ENCODE measurements around the gene KLK2. TPM values are rescaled to one million over a fixed set of nuclear protein-coding genes. Genes with fewer than 3 reads are reported as not detected.

Gene KLK2
- total and polyA plus RNA-seq, 2 of the 13 experiments (the other 11 are each of a cell fraction or from before 2014, with no cell fraction given) = 0.11 TPM; not detected in 1

GRCh38 chr19:50898018-50898417 lies 24.8 kb downstream of the KLK2 start (continued):
- no peak for TF ChIP-seq CEBPZ (IDR thresholded peaks at IDR 0.05; ENCODE audit: low read length)

GRCh38 chr19:50899569-50899968 lies 26.3 kb downstream of the KLK2 start:
- ATAC-seq (no peak), FAIRE-seq (no peak), DNase-seq (ENCODE audit: low spot score) (no peak)
- H3K4me1 ChIP-seq (ENCODE audit: insufficient read depth, low read length) = no peaks in the 10 kb centered on the region
- no peaks in the 10 kb centered on the region; a peak in 1 of 5 replicates for H3K27me3 ChIP-seq (ENCODE audit: control insufficient read depth in 1 of 2, insufficient read depth in 2 of 2, low read length in 2 of 2)
- BruUV-seq (replicated peaks) = no TSS peak
- no peaks in the 10 kb centered on the region for H3K9me3 ChIP-seq (ENCODE audit: low read length)
- no peak overlapping the region for H3K4me2 ChIP-seq (ENCODE audit: low read depth, low read length)
- no peak overlapping the region for H3K4me3 ChIP-seq (replicated peaks in 1 of 3; ENCODE audit: insufficient read depth in 1 of 3, low read depth in 2 of 3, low read length in 3 of 3)
- intact Hi-C loops (cut with micrococcal nuclease; ENCODE audit: unreplicated experiment) (no loop called here), in situ Hi-C loops (cut with HindIII; ENCODE audit: extremely low pct_ligation_motif_present, low pct_unique_long_range_greater_than_20kb) (no loop called here)
- H3K27ac ChIP-seq (ENCODE audit: extremely low read length, insufficient read depth, low read length) = no peak overlapping the region
- no peak overlapping the region for H2AFZ ChIP-seq (ENCODE audit: low read length)
- 10% methylated on average over 3 of the region's 3 CpGs for WGBS (ENCODE audit: low lambda C conversion rate)
- H4K20me1 ChIP-seq (ENCODE audit: insufficient read depth, low read length) = no peaks in the 10 kb centered on the region
- CTCF ChIA-PET (ENCODE audit: low intra/inter-chr PET ratio, low total read pairs) = no interaction called here
- H3K36me3 ChIP-seq (replicated peaks in 1 of 2; ENCODE audit: control insufficient read depth in 1 of 2, insufficient read depth in 2 of 2, low read length in 2 of 2) = no peaks in the 10 kb centered on the region
- POLR2A ChIA-PET = no interaction called here
- H3K79me2 ChIP-seq (ENCODE audit: insufficient read depth, low read length) = no peaks in the 10 kb centered on the region
- H3K9ac ChIP-seq (ENCODE audit: insufficient read depth, low read depth, low read length) = no peak overlapping the region
- TF ChIP-seq SPEN (CRISPR knock-in tag; IDR thresholded peaks at IDR 0.05; ENCODE audit: low read depth) (no peak), NR2C2 (CRISPR knock-in tag; IDR thresholded peaks at IDR 0.05; ENCODE audit: borderline replicate concordance) (peak; percentile 76), GABPB1 (CRISPR knock-in tag; IDR thresholded peaks at IDR 0.05) (peak; percentile 18; the same call in 1 of the 2 replicates), GABPA (IDR thresholded peaks at IDR 0.05; ENCODE audit: low read depth, low read length) (0 out of 2 replicates have a peak, but pooled peaks have one; percentile 14), GABPA (CRISPR knock-in tag; IDR thresholded peaks at IDR 0.05; ENCODE audit: low read depth) (peak; percentile 58), ZNF546 (CRISPR knock-in tag; conservative IDR thresholded peaks at IDR 0.05) (no peak), NFIB (CRISPR knock-in tag; IDR thresholded peaks at IDR 0.05; ENCODE audit: borderline replicate concordance) (no peak), ZSCAN5A (CRISPR knock-in tag; IDR thresholded peaks at IDR 0.05; ENCODE audit: borderline replicate concordance) (no peak)

Data from HepG2 (cell line).